ENCODE results near the gene UVRAG. TPM values are rescaled to one million over a fixed set of nuclear protein-coding genes. Genes with fewer than 3 reads are reported as not detected.

Gene UVRAG
- total and polyA plus RNA-seq, 2 donors = 16.4 to 36.6 TPM

GRCh38 chr11:75778962-75779361 is 36.0 kb upstream of the UVRAG start:
- Histone ChIP-seq H3K4me3 (ENCODE audit: low read depth, low read length) (no peak overlapping the region), H3K36me3 (ENCODE audit: insufficient read depth) (no peaks in the 10 kb centered on the region), H3K4me1 (ENCODE audit: insufficient read depth) (no peaks in the 10 kb centered on the region), H3K27ac (ENCODE audit: low read depth) (no peak overlapping the region)
- WGBS = 90% methylated on average over 5 of the region's 5 CpGs
- DNase-seq (ENCODE audit: extremely low spot score) = no peak

GRCh38 chr11:75779960-75780359 is 35.0 kb upstream of the UVRAG start:
- no peak for DNase-seq (ENCODE audit: extremely low spot score)
- H3K4me3 ChIP-seq (ENCODE audit: low read depth, low read length) = no peak overlapping the region
- no peaks in the 10 kb centered on the region for H3K4me1 ChIP-seq (ENCODE audit: insufficient read depth)
- WGBS = 78% methylated on average over 2 of the region's 2 CpGs
- no peak overlapping the region for H3K27ac ChIP-seq (ENCODE audit: low read depth)
- no peaks in the 10 kb centered on the region for H3K36me3 ChIP-seq (ENCODE audit: insufficient read depth)

- Histone ChIP-seq H3K27ac (ENCODE audit: low read depth) (no peak overlapping the region), H3K36me3 (ENCODE audit: insufficient read depth) (no peaks in the 10 kb centered on the region), H3K4me3 (ENCODE audit: low read depth, low read length) (no peak overlapping the region), H3K4me1 (ENCODE audit: insufficient read depth) (no peaks in the 10 kb centered on the region)
- DNase-seq (ENCODE audit: extremely low spot score) = no peak
- WGBS = 89% methylated on average over 3 of the region's 3 CpGs
Observed at GRCh38 chr11:75780888-75781287, 34.1 kb upstream of the UVRAG start.

- Histone ChIP-seq H3K4me1 (ENCODE audit: insufficient read depth) (no peaks in the 10 kb centered on the region), H3K36me3 (ENCODE audit: insufficient read depth) (no peaks in the 10 kb centered on the region), H3K4me3 (ENCODE audit: low read depth, low read length) (no peak overlapping the region), H3K27ac (ENCODE audit: low read depth) (no peak overlapping the region)
- no peak for DNase-seq (ENCODE audit: extremely low spot score)
- WGBS = 95% methylated on average over 7 of the region's 7 CpGs
Observed at GRCh38 chr11:75781296-75781695, 33.7 kb upstream of the UVRAG start.

- 94% methylated on average over 9 of the region's 9 CpGs for WGBS
- DNase-seq (ENCODE audit: extremely low spot score) = no peak
- Histone ChIP-seq H3K4me1 (ENCODE audit: insufficient read depth) (no peaks in the 10 kb centered on the region), H3K27ac (ENCODE audit: low read depth) (no peak overlapping the region), H3K4me3 (ENCODE audit: low read depth, low read length) (no peak overlapping the region), H3K36me3 (ENCODE audit: insufficient read depth) (no peaks in the 10 kb centered on the region)
Observed at GRCh38 chr11:75781831-75782230, 33.2 kb upstream of the UVRAG start.

- no peaks in the 10 kb centered on the region for H3K36me3 ChIP-seq (ENCODE audit: insufficient read depth)
- WGBS = 99% methylated on average over 4 of the region's 4 CpGs
- DNase-seq (ENCODE audit: extremely low spot score) = no peak
- no peak overlapping the region for H3K4me3 ChIP-seq (ENCODE audit: low read depth, low read length)
- H3K4me1 ChIP-seq (ENCODE audit: insufficient read depth) = no peaks in the 10 kb centered on the region
- no peak overlapping the region for H3K27ac ChIP-seq (ENCODE audit: low read depth)
Observed at GRCh38 chr11:75782540-75783263, 32.3 kb upstream of the UVRAG start.

- H3K4me3 ChIP-seq (ENCODE audit: low read depth, low read length) = no peak overlapping the region
- DNase-seq (ENCODE audit: extremely low spot score) = no peak
- no peaks in the 10 kb centered on the region for H3K36me3 ChIP-seq (ENCODE audit: insufficient read depth)
- 92% methylated on average over 4 of the region's 4 CpGs for WGBS
- no peak overlapping the region for H3K27ac ChIP-seq (ENCODE audit: low read depth)
- H3K4me1 ChIP-seq (ENCODE audit: insufficient read depth) = no peaks in the 10 kb centered on the region
Observed at GRCh38 chr11:75783416-75784084, 31.5 kb upstream of the UVRAG start.

- Histone ChIP-seq H3K27ac (ENCODE audit: low read depth) (no peak overlapping the region), H3K4me1 (ENCODE audit: insufficient read depth) (no peaks in the 10 kb centered on the region), H3K4me3 (ENCODE audit: low read depth, low read length) (no peak overlapping the region), H3K36me3 (ENCODE audit: insufficient read depth) (no peaks in the 10 kb centered on the region)
- no peak for DNase-seq (ENCODE audit: extremely low spot score)
- 91% methylated on average over 2 of the region's 2 CpGs for WGBS
Observed at GRCh38 chr11:75784085-75784478, 30.9 kb upstream of the UVRAG start.

GRCh38 chr11:75784506-75784905 is 30.5 kb upstream of the UVRAG start:
- WGBS = 95% methylated on average over 1 of the region's 1 CpG
- DNase-seq (ENCODE audit: extremely low spot score) = no peak
- H3K4me3 ChIP-seq (ENCODE audit: low read depth, low read length) = no peak overlapping the region
- H3K4me1 ChIP-seq (ENCODE audit: insufficient read depth) = no peaks in the 10 kb centered on the region
- no peaks in the 10 kb centered on the region for H3K36me3 ChIP-seq (ENCODE audit: insufficient read depth)
- H3K27ac ChIP-seq (ENCODE audit: low read depth) = no peak overlapping the region

GRCh38 chr11:75785187-75785586 is 29.8 kb upstream of the UVRAG start:
- no peaks in the 10 kb centered on the region for H3K36me3 ChIP-seq (ENCODE audit: insufficient read depth)
- WGBS = 89% methylated on average over 4 of the region's 4 CpGs

GRCh38 chr11:75786101-75786736 is 28.8 kb upstream of the UVRAG start:
- WGBS = 90% methylated on average over 8 of the region's 8 CpGs
- no peak overlapping the region for H3K27ac ChIP-seq (ENCODE audit: low read depth)
- DNase-seq (ENCODE audit: extremely low spot score) = no peak
- H3K36me3 ChIP-seq (ENCODE audit: insufficient read depth) = no peaks in the 10 kb centered on the region
- H3K4me1 ChIP-seq (ENCODE audit: insufficient read depth) = no peaks in the 10 kb centered on the region
- no peak overlapping the region for H3K4me3 ChIP-seq (ENCODE audit: low read depth, low read length)

More at GRCh38 chr11:75785187-75785586, 29.8 kb upstream of the UVRAG start:
- no peak overlapping the region for H3K27ac ChIP-seq (ENCODE audit: low read depth)
- no peak overlapping the region for H3K4me3 ChIP-seq (ENCODE audit: low read depth, low read length)
- no peaks in the 10 kb centered on the region for H3K4me1 ChIP-seq (ENCODE audit: insufficient read depth)
- DNase-seq (ENCODE audit: extremely low spot score) = no peak

- Histone ChIP-seq H3K27ac (ENCODE audit: low read depth) (no peak overlapping the region), H3K36me3 (ENCODE audit: insufficient read depth) (no peaks in the 10 kb centered on the region), H3K4me1 (ENCODE audit: insufficient read depth) (no peaks in the 10 kb centered on the region), H3K4me3 (ENCODE audit: low read depth, low read length) (no peak overlapping the region)
- DNase-seq (ENCODE audit: extremely low spot score) = no peak
- WGBS = 95% methylated on average over 3 of the region's 3 CpGs
Observed at GRCh38 chr11:75789521-75789920, 25.5 kb upstream of the UVRAG start.

- 86% methylated on average over 2 of the region's 2 CpGs for WGBS
Observed at GRCh38 chr11:75790986-75791385, 24.0 kb upstream of the UVRAG start.

GRCh38 chr11:75792127-75792731 is 22.8 kb upstream of the UVRAG start:
- DNase-seq (ENCODE audit: extremely low spot score) = no peak

More at GRCh38 chr11:75790986-75791385, 24.0 kb upstream of the UVRAG start:
- Histone ChIP-seq H3K4me1 (ENCODE audit: insufficient read depth) (no peaks in the 10 kb centered on the region), H3K27ac (ENCODE audit: low read depth) (no peak overlapping the region), H3K36me3 (ENCODE audit: insufficient read depth) (no peaks in the 10 kb centered on the region), H3K4me3 (ENCODE audit: low read depth, low read length) (no peak overlapping the region)
- DNase-seq (ENCODE audit: extremely low spot score) = no peak

More at GRCh38 chr11:75792127-75792731, 22.8 kb upstream of the UVRAG start:
- Histone ChIP-seq H3K36me3 (ENCODE audit: insufficient read depth) (no peaks in the 10 kb centered on the region), H3K27ac (ENCODE audit: low read depth) (no peak overlapping the region), H3K4me1 (ENCODE audit: insufficient read depth) (no peaks in the 10 kb centered on the region), H3K4me3 (ENCODE audit: low read depth, low read length) (no peak overlapping the region)
- WGBS = 88% methylated on average over 6 of the region's 6 CpGs
